GM19463 (cell line): Measurements from ENCODE around the gene NLRP8.
"Not testable (repeated sequence)": the region's sequence is repeated elsewhere in the genome, so short reads cannot be mapped to it uniquely, and the experiment has no call there.

ENCODE experiments used
- ATAC-seq: cut with Tn5 transposase; IDR thresholded peaks from one replicate; pipeline ENCODE4 v1.9.1; 2021; ENCODE audit warnings: mild to moderate bottlenecking, moderate library complexity; ENCODE audit not compliant: unreplicated experiment

Gene NLRP8

GRCh38 chr19:55962186-55962585, 14.6 kb downstream of the NLRP8 start:
- no peak for ATAC-seq

DNA sequence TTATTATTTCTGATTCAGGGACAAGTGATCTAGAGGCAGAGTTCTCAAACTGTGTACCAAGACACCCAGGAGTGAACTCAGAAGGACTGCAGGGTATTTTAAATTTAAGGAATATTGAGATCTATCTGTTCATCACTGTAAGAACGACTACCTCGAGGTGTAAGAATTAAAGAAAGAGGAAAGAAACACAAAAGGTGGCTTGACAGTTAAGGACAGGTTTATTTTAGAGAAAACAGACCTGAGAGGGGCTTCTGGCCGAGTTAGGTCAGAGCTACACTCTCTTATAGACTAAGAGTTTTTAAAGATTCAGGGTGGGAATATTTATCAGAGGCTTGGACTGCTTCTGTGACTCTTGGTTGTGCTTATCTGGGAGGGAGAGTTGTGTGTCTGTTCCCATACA, 26.4 kb downstream of the NLRP8 start:
- no peak for ATAC-seq

DNA sequence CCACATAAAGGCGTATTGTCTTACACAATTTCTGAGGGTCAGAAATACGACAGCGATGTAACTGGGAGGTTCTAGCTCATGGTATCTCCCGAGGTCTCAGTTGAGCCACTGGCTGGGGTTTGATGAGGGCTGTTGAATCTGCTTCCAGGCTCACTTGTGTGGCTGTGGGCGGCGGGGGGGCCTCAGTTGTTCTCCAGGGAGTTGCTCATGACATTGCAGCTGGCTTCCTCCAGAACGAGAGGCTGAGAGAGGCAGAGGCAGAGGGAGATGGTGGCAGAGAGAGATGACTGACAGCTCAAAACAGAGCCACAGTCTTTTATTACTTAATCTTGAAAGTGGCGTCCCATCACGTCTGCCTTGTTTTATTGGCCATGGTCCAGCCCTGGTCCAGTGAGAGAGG, 32.8 kb downstream of the NLRP8 start:
- ATAC-seq = no peak

DNA sequence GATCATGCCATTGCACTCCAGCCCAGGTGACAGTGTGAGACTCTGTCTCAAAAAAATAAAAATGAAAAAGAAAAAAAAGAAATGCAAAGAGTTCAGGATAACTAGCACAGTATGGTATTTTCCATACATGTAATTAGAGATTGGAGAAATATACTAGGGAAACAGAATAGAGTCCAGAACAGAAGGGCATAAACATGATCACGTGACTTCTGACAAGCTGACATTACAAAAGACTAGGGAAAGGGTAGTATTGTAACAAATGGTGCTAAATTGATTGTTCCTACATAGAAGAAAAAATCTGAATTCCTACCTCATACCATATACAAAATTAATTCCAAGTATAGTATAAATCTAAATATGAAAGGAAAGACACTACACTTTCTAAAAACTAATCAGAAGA, 37.6 kb downstream of the NLRP8 start:
- no peak for ATAC-seq

GRCh38 chr19:55986487-55986886, 38.9 kb downstream of the NLRP8 start, which contains the start of gene NLRP5:
Gene NLRP5, plus strand, starts transcription at chr19:55986775.
- no peak for ATAC-seq

- ATAC-seq = no peak
These were observed 43.2 kb downstream of the NLRP8 start for GRCh38 chr19:55990831-55991230.

GRCh38 chr19:55993492-55993891, 45.9 kb downstream of the NLRP8 start:
- no peak for ATAC-seq

- no peak for ATAC-seq
These were observed 67.1 kb downstream of the NLRP8 start for GRCh38 chr19:56014765-56015164.

- ATAC-seq = no peak
These were observed 68.1 kb downstream of the NLRP8 start for GRCh38 chr19:56015756-56016155.

DNA sequence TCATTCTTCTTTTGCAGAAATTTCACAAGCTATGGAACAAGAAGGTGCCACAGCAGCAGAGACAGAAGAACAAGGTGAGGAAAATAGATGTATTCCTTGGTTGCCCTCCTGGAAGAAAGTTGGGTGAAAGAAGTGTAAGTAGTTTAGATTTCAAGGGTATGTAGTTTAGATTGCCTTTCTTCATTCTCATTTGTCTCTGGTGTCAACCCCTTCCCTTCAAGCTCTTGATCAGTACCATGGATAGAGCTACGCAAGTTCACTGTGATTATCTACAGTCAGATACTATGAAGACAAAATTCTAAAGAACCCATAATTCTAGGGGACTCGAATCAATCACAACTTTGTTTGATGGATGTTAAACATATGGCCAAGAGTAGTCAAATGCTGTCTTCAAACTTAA, 71.7 kb downstream of the NLRP8 start:
- not testable (repeated sequence) for ATAC-seq

- not testable (repeated sequence) for ATAC-seq
These were observed 72.8 kb downstream of the NLRP8 start for GRCh38 chr19:56020355-56020975.

DNA sequence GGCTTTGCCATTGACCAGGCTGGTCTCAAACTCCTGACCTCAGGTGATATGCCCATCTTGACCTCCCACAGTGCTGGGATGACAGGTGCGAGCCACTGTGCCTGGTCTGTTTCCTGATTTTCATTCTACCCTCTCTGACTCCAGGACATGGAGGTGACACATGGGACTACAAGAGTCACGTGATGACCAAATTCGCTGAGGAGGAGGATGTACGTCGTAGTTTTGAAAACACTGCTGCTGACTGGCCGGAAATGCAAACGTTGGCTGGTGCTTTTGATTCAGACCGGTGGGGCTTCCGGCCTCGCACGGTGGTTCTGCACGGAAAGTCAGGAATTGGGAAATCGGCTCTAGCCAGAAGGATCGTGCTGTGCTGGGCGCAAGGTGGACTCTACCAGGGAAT, 79.1 kb downstream of the NLRP8 start:
- ATAC-seq = no peak
